Measurements from ENCODE around the gene SLC25A1.
"Not testable (repeated sequence)": the region's sequence is repeated elsewhere in the genome, so short reads cannot be mapped to it uniquely, and the experiment has no call there.

SLC25A1 gene

DNA sequence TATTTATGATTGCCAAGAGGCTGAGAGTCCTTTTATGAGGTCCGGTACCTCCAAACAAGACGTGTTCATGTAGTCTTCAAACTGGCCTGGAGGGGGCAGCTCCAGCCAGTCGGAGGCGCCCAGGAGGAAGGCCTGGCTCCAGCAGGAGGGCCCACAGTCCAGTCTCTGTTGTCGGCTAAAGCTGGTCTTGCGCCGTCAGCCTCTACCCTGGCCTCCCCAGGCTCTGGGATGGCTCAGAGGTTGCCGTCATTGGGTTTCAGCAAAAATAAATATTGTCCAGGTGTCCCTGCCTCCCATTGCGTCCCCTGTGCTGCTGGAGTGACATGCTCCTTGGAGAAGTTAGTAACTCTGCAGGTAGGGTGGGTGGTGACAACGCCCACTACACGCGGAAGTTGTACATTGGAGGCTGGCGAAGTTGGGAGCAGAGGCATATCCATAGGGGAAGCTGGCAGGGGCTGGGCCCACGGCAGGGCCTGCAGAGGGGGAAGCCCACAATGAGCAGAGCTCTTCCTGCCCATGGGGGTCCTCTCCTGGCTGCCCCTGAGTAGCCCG is 1.0 kb upstream of the SLC25A1 start:
- DNase-seq: peak; percentile 78

DNA sequence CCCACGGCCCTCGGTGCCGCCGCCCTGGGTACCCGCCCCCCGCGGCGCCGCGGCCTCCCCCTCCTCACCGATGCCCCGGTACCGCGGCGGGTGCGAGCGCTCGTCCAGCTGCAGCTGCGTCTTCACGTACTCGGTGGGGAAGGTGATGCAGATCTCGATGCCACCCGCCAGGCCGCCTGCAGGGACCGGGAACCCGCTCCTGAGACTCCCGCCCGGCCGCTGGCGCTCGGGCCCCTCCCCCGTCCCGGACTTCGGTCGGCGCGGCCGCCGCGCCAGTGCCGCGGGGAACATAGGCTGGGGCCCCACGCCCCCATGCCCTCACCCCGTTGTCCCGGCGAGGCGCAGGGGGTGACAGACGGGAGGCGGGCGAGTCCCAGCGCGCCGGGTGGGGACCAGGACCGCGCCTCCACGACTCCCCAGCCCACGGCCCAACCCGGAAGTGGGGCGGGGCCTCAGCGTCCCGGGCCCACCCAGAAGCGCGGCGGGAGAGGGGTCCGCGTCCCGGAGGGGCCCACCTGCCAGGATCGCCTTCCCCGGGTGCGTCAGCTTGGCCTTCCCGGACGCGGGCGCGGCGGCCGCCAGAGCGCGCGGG is 375 bp downstream of the SLC25A1 start:
- peak; percentile 41 for DNase-seq

DNA sequence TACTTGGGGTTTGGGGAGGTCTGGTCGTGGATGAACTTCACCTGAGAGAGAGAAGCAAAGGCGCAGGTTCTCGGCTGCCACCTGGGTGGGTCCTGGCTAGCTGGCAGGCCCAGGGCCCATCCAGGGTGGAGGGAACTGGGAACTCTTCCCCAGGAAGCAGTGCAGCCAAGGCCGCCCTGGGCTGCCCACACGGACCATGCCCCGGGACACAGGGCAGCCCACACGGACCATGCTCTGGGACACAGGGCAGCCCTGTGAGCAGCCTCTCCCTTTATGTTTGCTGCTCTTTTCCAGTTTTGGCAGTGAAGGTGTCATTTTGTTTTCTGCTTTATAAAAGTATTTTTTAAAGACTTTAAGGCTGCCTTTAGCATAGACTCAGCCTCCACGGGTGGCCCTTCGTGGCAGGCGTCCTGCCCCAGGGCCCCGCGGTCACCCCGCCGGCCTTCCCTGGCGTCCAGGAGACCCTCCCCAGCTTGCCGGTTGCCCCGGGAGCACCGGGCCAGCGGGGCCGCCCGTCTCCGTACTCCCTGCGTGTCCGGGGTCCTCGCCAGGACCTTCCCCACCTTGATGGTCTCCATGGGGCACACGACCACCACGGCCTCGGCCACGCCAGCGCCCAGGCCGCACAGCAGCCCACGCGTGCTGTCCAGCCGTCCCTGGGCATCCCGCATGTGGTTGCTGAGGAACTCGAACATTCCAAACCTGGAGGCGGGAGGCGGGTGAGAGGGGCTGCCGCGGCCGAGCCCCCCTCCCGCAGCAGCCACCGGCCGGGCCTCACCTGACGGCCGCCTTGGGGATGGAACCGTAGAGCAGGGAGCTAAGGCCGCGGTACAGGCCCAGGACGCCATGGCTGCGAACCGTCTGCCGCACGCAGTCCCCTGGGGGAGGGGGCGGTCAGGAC is 1.1 kb downstream of the SLC25A1 start:
- DNase-seq: no peak

DNA sequence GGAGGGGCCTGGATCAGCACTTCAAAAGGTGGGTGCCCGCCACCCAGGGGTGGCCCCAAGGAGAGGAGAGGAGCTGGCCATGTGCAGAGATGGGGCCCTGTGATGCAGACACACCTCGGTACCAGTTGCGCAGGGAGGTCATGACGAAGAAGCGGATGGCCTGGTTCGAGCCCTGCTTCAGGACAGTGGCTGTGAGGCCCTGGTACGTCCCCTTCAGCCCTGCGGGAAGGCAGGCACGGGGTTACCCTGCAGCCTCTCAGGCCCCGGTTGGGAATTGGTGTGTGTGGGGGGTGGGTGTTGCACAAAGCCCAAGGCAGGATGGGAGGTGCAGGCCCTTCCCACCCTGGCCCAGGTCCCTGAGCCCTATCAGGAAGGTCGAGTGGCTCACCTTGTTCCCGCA is 1.8 kb downstream of the SLC25A1 start:
- DNase-seq: no peak

DNA sequence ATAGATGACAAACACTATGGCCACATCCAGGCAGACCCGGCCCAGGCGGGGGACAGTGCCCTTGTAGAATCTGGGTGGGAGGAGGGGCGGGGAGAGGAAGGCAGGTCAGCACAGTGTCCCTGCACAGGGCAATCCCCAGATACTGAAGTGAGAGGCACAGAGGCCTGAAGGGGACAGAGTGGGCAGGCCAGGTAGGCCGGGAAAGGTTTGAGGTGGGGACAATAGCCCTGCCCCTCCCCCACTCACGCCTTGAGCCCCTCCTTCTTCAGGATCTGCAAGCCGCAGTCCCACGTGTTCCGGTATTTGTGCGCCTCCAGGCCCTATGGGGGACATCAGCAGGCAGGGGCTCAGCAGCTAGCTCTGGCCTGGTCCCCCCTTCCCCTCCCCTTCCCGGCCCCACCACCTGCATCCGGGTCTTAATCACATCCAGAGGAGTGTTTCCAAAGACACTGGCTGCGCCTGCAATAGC is 2.3 kb downstream of the SLC25A1 start:
- DNase-seq: no peak

DNA sequence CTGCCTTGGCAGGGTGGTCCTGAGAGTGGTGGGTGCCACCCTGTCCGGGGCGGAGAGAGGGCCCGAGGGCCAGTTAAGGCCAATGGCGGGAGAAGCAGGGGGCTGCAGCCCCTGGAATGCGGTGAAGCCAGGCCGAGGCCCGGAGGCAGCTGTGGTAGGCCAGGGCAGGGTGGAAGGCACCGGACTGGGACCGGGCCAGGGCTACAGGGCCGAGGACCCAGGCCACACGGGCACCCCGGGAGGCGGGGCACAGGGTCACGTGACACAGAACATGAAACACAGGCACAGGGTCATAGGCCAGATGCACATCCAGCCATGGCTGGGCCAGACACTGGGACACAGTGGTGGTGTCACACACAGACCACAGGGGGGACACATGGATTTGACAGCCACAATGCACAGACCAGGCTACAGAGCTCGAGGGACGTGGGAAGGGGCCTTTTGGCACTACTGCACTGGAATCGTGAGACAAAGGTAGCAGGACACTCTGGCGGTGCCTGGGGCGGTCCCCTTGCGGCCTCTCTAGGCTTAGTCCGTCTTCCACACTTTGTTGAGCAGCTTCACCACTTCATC is 2.8 kb downstream of the SLC25A1 start:
- DNase-seq: no peak

DNA sequence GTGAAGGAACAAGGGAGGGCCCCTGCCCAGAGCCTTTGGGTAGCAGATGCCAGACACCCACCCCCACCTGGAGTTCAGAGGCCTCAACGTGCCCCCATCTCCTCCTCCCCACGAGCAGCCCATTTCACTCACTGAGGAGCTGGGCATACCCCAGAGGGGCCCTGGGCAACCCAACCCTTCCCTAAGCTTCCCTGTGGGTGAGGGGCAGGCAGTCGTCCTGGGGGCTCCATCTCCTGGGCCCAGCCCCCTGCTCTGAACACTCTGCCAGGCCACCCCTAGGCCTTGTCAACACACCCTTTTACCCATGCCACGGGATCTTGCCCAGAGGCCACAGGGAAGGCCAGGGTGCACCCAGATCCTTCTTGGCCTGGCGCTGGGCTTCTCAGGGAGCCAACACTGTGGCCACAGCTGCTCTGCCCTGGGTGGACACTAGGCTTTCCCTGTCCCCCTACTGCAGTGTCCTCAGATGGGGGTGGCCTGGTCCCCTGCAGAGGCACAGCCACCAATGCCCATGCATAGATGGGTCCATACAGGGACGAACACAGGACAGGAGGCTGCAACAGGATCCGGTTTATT is 3.4 kb downstream of the SLC25A1 start:
- DNase-seq: no peak

DNA sequence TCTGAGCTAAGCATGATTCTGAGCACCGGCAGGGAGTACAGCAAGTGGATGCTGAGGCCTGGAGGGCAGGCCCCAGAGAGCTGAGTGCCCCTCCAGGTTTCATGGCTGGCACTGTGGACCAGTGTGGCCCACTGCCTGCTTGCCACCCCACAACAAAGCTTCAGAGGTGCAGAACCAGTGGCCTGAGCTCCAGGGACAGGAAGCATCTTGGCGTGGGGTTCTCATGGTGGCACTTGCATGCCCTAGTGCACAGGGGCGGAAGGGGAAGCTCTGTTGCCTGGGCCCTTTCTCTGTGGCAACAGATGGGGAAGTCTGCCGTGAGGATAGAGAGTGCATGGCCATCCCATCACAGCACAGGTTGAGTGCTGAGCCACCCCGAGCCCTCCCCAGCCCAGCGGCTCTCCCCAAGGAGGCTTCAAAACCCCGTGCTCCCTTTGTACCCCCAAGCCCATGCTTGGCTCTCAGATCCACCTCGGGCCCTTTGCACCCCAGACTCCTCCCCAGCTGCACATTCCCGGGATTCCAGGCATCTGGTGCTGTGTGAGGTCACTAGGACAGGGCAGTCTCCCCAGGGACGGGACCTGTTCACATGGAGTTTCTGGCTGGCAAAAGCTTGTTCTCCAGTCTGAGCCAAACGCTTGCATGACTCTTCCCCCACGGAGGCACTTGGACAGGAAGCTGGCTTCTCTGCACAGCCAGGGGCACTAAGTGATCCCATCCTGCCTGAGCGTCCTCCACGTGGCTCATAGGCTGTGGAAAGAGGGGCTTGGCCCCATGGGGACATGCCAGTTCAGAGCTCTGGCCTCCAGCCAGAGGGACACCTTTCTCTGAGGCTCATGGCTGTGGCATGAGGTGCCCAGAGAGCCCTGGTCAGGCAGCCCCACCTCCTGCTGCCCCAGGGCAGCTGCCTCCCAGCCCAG is 4.2 kb downstream of the SLC25A1 start:
- no peak for DNase-seq

DNA sequence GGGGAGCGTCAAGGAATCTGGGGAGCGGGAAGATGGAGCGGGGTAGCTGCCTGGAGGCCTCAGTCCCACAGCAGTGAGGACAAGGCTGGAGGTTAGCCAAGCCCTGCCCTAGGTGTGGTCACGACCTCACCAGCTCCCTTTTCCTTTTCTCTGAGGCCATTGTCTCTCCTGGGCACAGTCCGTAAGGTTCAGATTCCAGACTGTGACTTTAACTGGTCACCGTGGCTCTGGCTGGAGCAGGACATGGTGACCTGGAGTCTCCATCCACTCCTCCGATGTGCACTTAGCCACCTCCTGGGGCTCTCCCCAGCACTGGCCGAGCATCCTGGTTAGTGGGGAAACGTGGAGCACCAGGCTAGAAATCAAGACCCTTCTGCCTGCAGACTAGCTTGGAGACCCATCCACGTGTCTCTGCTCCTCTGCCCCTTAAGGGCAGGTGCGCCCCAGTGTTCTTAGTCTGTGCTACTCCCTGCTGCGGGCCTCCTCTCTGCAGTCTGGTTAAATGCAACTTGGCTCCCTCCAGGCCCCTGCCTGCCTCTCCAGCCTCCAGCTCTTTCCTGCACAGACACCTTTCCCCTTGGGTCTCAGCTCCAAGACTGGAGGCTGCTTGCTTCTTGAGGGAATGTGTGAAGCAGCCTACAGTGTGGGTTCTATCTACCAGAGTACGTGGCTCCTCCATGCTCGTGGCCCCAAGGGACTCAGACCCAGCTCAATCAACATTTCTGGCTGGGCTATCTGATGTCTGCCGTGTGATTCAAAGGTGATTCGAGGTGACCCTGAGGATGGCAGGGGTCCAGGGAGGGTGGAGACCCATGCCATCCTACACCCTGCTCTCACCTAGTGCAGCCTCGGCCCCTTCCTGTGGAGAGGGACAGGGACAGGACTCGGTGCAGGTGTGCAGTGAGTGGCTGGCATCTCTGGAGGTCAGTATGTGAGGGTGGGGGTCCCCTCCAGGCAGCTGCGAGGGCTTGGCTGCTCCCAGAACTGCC is 5.2 kb downstream of the SLC25A1 start:
- DNase-seq: no peak

DNA sequence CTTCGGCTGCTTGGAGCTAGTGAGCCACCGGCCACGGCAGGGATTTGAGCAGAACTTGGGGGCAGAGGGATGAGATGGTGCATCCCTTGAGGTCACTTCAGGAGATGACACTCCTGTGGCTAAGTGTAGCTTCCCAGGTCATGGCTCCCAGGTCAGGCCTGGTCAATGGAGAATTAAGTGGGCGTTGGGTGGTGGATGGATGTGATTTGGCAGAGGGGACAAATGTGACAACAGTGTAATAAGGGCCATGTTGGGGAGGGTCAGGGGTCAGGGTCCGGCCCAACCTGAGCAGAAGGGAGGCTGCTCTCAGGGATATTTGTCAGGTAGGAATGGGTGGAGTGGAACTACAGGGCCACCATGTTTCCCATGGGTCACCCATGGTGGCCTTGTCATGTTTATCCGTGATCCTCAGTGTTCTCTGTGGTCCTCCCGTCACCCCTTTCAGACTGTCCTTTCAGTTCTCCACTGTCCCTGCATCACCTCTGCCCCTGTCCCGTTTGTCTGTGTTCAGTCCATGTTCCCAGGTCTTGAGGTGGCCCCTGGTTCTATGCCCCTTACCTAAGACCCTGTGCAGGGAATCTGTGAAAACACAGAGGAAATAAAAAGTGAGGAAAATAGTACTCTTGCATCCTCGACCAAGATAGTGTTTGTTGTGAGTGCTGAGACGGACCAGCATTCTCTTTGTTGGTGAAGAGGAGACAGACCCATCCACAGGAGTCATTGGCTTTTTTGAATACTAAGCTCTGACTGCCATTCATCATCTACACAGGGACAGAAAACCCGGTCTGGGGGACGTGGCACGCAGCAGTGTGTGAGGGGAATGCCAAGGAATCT is 6.1 kb downstream of the SLC25A1 start:
- DNase-seq: no peak

DNA sequence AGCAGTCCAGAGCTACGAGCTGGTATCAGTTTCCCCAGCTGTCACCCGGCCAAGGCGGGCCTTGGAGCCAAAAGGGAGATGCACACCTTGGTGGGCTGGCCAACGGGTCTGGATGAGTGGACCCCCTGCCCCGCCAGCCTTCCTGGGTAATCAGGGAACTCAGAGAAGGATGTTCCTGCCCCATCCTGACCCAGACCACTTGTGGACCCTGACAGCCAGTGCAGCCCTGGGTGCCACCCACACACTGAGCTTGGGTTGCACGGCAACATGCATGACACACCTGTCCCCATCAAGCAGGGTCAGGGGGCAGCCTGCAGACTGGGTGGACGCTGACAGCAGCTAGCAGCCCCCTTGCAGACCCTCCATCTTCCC is 8.6 kb downstream of the SLC25A1 start:
- DNase-seq: no peak

DNA sequence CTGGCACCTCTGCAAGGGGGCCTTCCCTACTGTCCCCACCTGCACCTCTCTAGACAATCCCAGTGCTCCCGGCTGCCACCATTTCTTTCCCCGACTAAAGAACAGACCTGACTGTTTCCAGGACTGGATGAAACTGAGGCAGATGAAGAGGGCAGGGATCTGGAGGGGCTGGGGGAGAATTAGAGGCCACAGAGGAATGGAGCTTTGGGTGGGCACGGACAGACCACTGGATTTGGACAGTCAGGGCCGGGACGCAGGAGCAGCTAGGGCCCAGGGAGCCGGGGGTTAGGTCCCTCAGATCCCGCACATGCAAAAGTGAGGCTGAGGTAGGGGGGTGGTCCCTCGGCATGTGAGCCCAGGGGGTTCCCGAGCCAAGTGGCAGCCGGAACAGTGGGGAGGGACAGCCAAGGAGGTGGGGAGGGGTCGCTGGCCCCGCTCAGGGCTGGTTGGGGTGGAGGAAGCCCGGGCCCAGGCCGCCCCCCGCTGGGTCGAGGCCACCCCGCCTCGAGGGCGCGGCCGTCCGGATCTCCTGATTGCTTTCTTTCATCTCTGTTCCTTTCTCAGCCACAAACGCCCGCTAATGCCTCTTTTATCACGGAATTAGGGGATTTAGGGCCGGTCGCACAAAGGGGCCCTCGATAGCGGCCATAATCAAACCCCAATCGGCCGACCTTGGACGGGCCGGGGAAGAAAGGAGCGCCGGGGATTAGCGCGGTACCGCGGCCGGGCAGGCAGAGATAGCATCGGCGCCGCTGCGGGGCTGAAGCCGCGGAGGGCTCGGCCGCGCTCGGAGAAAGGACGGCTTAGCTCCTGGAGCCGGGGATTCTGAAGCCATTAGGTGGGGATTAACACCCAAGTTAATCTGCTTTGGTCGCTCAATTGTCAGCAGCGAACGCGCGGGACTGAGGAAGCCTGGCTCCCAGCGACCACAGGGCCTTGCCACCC is 9.3 kb downstream of the SLC25A1 start:
- no peak for DNase-seq

DNA sequence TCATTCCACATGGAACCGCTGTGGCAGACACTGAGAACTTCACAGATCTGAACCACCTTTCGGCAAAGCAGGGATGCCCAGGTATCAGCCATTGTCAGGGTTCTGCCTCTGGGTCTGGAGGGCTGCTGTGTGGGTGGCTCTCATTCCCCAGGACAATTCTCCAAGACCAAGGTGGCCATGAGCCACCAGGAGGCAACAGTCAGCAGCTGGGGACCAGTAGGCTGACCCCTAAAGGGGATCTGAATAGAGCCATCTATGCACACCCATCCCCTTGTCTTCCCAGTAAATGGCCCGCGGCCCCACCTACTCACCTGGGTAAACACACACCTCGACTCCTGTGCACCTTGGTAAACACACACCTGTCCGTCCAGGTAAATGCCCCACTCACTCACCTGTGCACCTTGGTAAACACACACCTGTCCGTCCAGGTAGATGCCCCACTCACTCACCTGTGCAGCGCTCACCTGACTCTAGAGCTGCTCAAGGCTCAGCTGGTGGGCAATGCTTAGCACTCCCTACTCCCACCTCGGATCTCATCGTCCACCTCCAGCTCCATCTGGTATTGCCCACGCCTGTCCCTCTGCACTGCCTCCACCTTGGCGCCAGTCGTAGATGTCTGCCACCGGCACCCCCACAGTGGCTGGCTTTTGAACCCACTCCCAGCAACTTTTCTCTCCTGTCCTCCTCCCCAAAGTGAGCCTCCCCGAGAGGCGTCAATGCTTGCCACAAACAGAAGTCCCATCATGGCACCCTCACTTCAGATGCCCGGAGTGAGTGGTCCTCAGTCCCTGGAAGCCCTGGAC is 10.2 kb downstream of the SLC25A1 start:
- no peak for DNase-seq

DNA sequence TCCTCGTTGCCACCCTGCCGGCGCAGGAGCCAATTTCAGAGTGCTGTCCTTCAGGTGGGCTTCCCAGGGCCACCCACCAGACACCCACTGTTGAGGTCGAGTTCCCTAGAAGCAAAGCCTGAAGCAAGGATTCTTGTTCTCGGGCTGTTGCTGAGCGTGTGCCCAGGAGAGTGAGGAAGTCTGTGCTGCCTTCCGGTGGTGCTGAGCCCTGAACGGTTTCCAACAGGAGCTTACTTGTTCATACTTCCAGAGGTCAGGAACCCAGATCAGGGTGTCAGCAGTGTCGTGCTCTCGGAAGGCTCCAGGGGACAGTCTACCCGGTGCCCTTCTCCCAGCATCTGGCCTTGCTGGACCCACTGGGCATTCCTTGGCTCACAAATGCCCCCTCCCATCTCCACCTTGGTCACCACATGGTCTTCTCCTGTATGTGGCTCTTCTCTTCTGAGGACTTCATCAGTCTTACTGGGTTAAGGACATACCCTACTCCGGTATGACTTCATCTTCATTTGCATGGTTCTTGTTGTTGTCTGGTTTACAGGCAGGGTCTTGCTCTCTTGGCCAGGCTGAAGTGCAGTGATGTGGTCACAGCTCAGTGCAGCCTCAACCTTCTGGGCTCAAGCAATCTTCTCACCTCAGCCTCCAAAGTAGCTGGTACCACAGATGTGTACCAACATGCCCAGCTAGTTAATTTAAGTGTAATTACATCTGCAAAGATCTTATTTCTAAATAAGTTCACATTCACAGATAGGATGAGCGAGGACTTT is 11.2 kb downstream of the SLC25A1 start:
- no peak for DNase-seq

DNA sequence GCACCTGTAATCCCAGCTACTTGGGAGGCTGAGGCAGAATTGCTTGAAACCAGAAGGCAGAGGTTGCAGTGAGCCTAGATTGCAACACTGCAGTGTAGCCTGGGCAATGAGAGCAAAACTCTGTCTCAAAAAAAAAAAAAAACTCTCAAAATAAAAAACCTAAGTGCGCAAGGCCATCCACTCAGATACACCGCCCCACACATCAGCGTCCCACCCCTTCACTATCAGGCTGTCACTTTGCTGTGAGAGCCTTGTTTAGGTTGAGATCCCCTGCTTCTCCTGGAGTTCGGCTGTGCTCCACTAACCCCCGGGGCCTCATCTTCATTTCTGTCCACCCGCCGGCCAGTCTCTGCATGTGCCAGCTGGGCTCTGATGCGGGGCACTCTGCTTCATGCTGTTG is 12.1 kb downstream of the SLC25A1 start:
- no peak for DNase-seq

DNA sequence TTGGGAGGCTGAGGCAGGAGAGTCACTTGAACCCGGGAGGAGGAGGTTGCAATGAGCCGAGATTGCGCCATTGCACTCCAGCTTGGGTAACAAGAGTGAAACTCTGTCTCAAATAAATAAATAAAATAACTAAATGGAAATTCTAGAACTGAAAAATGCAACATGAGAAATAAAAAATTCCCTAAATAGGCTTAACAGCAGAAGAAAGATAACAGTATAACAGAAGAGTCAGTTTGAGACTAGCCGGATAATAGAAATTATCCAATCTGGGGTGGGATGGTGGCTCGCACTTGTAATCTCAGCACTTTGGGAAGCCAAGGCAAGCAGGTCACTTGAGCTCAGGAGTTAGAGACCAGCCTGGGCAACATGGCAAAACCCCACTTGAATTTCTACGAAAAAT is 14.1 kb downstream of the SLC25A1 start:
- DNase-seq: no peak

DNA sequence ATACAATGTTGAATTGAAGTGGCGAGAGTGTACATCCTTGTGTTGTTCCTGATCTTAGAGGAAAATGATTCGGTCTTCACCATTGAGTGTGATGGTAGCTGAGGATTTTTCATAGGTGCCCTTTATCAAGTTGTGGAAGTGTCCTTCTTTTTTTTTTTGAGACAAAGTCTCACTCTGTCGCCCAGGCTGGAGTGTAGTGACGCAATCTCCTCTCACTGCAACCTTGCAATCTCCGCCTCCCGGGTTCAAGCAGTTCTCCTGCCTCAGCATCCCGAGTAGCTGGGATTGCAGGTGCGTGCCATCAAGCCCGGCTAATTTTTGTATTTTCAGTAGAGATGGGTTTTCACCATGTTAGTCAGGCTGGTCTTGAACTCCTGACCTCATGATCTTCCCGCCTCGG is 19.9 kb downstream of the SLC25A1 start:
- not testable (repeated sequence) for DNase-seq

All from activated CD4-positive, alpha-beta T cell treated with anti-CD3 and anti-CD28 coated beads, Interleukin-10, Interleukin-2, amounts not matched to agents 100 ng/mL and 50 ng/mL, durations not matched to agents 16 hours and 8 hours (primary cell).